NB4 (cell line): Measurements from ENCODE around the gene CDH13.

ENCODE experiments used
- DNase-seq: peaks from one replicate; pipeline ENCODE4 v3.0.0; 2010; ENCODE audit warnings: low read depth
- H3K4me3 ChIP-seq: one replicate; pipeline ENCODE4 v1.5.1; 2011; ENCODE audit warnings: mild to moderate bottlenecking, low read depth, low read length, moderate library complexity
- CTCF ChIP-seq: IDR thresholded peaks from one replicate; pipeline ENCODE4 v1.5.1; 2012; ENCODE audit warnings: low read depth, low read length
- MYC ChIP-seq: IDR thresholded peaks from 2 replicates; pipeline ENCODE4 v1.6.1; 2011; ENCODE audit warnings: low read depth, low read length
- POLR2A ChIP-seq: IDR thresholded peaks from 2 replicates; pipeline ENCODE4 v1.6.1; 2011; ENCODE audit warnings: mild to moderate bottlenecking; ENCODE audit not compliant: insufficient read length; ENCODE audit errors: extremely low read depth
- TF ChIP-seq, protein P1 (sequence below): IDR thresholded peaks from 2 replicates; pipeline ENCODE4 v1.6.1; 2011; ENCODE audit warnings: low read depth, low read length

Gene CDH13

DNA sequence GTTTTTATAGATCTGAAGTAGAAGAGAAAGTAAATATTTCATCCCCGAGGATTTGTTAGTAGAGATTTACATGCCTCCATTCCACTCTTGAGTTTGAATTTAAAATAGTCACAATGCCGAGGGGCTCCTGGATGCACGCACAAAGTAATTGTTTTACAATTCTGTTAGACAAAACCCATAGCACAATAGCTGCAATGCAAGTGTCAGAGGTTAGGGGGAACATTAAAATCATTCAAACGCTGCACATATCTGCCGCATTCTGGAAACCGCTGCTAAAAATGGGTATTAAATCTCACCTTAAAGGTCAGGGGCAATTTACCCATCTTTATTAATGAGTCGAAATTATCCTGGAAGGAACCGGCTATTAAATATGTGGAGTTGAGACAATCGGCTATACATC, 652.5 kb downstream of the CDH13 start:
- no peak overlapping the region for H3K4me3 ChIP-seq
- TF ChIP-seq CTCF: no peak
- TF ChIP-seq POLR2A: no peak
- TF ChIP-seq, protein P1, sequence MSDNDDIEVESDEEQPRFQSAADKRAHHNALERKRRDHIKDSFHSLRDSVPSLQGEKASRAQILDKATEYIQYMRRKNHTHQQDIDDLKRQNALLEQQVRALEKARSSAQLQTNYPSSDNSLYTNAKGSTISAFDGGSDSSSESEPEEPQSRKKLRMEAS: no peak
- no peak for TF ChIP-seq MYC

DNA sequence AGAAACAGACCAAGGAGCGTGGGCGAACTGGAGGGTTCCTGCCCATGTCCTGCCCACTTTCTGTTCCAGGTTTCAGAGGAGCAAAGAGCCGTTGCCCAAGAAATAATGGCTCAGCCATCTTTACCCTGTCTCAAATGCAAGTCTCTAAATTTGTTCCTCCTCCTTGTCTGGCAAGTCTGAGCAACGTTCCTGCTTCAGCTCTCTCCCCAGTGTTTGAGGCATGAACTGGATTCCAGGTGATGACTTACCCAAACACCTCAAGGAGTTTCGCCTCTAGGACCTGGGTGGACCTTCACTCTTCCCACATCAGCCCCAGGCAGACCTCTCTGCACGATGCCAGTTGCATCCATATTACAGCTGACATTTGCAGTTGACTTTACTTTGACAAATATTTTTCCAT, 659.2 kb downstream of the CDH13 start:
- TF ChIP-seq, protein P1: no peak
- TF ChIP-seq MYC (no peak), POLR2A (no peak), CTCF (no peak)
- H3K4me3 ChIP-seq: no peak overlapping the region
- DNase-seq: no peak

More for the DNA sequence above, 652.5 kb downstream of the CDH13 start:
- DNase-seq: no peak

- TF ChIP-seq CTCF (no peak), POLR2A (no peak), MYC (no peak)
- TF ChIP-seq, protein P1: no peak
- DNase-seq: no peak
- H3K4me3 ChIP-seq: no peak overlapping the region
Observed at GRCh38 chr16:83296505-83296904, 669.7 kb downstream of the CDH13 start.

DNA sequence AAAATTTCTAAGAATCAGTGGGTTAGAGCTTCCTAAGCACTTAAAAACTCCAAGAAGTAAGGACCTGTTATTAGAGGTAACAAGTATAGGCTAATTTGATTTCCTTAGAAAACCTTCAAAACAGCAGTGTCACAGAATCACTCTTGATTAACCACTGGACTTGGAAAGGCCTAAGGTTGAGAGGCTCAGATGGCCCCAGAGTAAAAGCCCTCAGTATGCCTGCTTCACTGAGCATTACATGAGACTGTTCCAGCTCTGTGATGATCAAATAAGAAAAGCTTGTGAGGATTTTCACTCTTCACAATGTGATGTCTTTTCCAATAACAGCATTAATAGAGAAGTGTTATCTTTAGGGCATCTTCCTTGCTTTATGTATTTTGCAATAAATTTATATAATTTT, 671.8 kb downstream of the CDH13 start:
- no peak overlapping the region for H3K4me3 ChIP-seq
- no peak for TF ChIP-seq MYC
- TF ChIP-seq CTCF: no peak
- TF ChIP-seq, protein P1: no peak
- TF ChIP-seq POLR2A: no peak
- DNase-seq: no peak

DNA sequence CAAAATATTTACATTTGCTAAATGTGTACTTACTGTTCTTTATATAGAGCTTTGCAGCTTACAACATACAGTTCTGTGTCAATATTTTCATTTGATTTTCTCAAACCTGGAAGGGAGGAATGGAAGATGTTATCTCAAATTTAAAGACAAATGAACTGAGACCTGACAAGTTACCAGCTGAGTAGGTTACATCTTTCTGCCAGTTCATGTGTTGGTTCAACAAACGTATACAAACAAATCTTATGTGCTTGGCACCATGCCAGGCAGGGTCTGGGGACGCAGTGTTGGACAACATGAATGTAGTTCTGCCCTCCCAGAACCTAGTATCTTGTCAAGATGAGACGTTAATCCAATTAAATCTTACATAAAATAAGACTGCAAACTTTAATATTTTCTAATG, 673.6 kb downstream of the CDH13 start:
- TF ChIP-seq POLR2A (no peak), CTCF (no peak), MYC (no peak)
- TF ChIP-seq, protein P1: no peak
- DNase-seq: no peak

GRCh38 chr16:83301971-83302370, 675.2 kb downstream of the CDH13 start:
- TF ChIP-seq CTCF (no peak), POLR2A (no peak), MYC (no peak)
- TF ChIP-seq, protein P1: no peak
- H3K4me3 ChIP-seq: no peak overlapping the region
- no peak for DNase-seq

More for the DNA sequence above, 673.6 kb downstream of the CDH13 start:
- H3K4me3 ChIP-seq: no peak overlapping the region
